MCF 10A (cell line): Measurements from ENCODE around the gene ZNF544. TPM values are rescaled to one million over a fixed set of nuclear protein-coding genes. Genes with fewer than 3 reads are reported as not detected.
A peak's percentile ranks its signal among the peaks of the same experiment; 100 is the strongest.

Source experiments
- BruUV-seq: library from RNA; stranded (reverse); fragments of 400-500 nt; replicated peaks from 2 replicates; lab custom pipeline; 2021; lab: Mats Ljungman, UMichigan
- CTCF ChIA-PET: fragments of 300-600 bp; sonication (Branson Sonifier 250); formaldehyde crosslinking; extraction: SDS; loops from one replicate; lab custom pipeline; 2021; ENCODE audit warnings: antibody characterized with exemption, inconsistent platforms; lab: Yijun Ruan, JAX
- POLR2A ChIA-PET: fragments of 300-600, 350-650 bp; sonication (Branson Sonifier 250); formaldehyde crosslinking; extraction: SDS; loops from one replicate; lab custom pipeline; 2020; ENCODE audit warnings: antibody characterized with exemption, inconsistent platforms; lab: Yijun Ruan, JAX
- DNase-seq: peaks from one replicate; pipeline ENCODE4 v3.0.0-alpha.2; 2018; ENCODE audit not compliant: unreplicated experiment
- H3K27ac Mint-ChIP-seq: one replicate; pipeline ENCODE4 v1.8.0; 2022; ENCODE audit warnings: mild to moderate bottlenecking, low read depth, mixed read lengths; ENCODE audit not compliant: unreplicated experiment
- H3K27me3 Mint-ChIP-seq: one replicate; pipeline ENCODE4 v1.8.0; 2022; ENCODE audit warnings: mixed read lengths; ENCODE audit not compliant: insufficient read depth, unreplicated experiment
- H3K36me3 Mint-ChIP-seq: one replicate; pipeline ENCODE4 v1.8.0; 2022; ENCODE audit warnings: mild to moderate bottlenecking, moderate library complexity, mixed read lengths; ENCODE audit not compliant: insufficient read depth, unreplicated experiment
- H3K4me1 Mint-ChIP-seq: one replicate; pipeline ENCODE4 v1.8.0; 2022; ENCODE audit warnings: mixed read lengths; ENCODE audit not compliant: insufficient read depth, unreplicated experiment
- H3K4me3 Mint-ChIP-seq: one replicate; pipeline ENCODE4 v1.8.0; 2022; ENCODE audit warnings: mild to moderate bottlenecking, moderate library complexity, mixed read lengths; ENCODE audit not compliant: unreplicated experiment
- H3K9me3 Mint-ChIP-seq: one replicate; pipeline ENCODE4 v1.8.0; 2022; ENCODE audit warnings: mixed read lengths; ENCODE audit not compliant: unreplicated experiment
- intact Hi-C: fragments of 100-400 bp; cut with micrococcal nuclease; formaldehyde crosslinking; loops from 2 replicates; pipeline ENCODE4 v1.14.1; 2022
- total RNA-seq: library from RNA; stranded (reverse); gene quantifications from 2 replicates; pipeline ENCODE4 v1.2.3, GENCODE V29; 2022
- TF ChIP-seq, protein P1 (sequence below): fragments of 200-600 bp; IDR thresholded peaks from one replicate; pipeline ENCODE4 v1.8.0; 2022; ENCODE audit warnings: antibody characterized with exemption, mild to moderate bottlenecking; ENCODE audit not compliant: unreplicated experiment

The ZNF544 gene
- total RNA-seq, 1 experiment from 2014 or later: 42.3 TPM

- H3K36me3 Mint-ChIP-seq: peaks cover 78% of the 10 kb centered on the region
- POLR2A ChIA-PET: interaction anchor here (1.0 to 1.1 kb wide), 3 partner anchors 11 to 16 kb away, joined by 3 to 5 read pairs (median 5); partner anchors contain the start of gene ZNF8
- no TSS peak for BruUV-seq
- peaks cover 16% of the 10 kb centered on the region for H3K9me3 Mint-ChIP-seq
- H3K4me1 Mint-ChIP-seq: no peaks in the 10 kb centered on the region
- CTCF ChIA-PET: interaction anchor here (0.7 to 1.4 kb wide), 3 partner anchors 10 to 12 kb away, joined by 3 to 4 read pairs (median 4); no protein-coding TSS in a partner anchor
- H3K27ac Mint-ChIP-seq: no peak overlapping the region
- no peak for DNase-seq
- TF ChIP-seq, protein P1, sequence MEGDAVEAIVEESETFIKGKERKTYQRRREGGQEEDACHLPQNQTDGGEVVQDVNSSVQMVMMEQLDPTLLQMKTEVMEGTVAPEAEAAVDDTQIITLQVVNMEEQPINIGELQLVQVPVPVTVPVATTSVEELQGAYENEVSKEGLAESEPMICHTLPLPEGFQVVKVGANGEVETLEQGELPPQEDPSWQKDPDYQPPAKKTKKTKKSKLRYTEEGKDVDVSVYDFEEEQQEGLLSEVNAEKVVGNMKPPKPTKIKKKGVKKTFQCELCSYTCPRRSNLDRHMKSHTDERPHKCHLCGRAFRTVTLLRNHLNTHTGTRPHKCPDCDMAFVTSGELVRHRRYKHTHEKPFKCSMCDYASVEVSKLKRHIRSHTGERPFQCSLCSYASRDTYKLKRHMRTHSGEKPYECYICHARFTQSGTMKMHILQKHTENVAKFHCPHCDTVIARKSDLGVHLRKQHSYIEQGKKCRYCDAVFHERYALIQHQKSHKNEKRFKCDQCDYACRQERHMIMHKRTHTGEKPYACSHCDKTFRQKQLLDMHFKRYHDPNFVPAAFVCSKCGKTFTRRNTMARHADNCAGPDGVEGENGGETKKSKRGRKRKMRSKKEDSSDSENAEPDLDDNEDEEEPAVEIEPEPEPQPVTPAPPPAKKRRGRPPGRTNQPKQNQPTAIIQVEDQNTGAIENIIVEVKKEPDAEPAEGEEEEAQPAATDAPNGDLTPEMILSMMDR: no peak
- no peaks in the 10 kb centered on the region for H3K27me3 Mint-ChIP-seq
- intact Hi-C loops: no loop called here
- H3K4me3 Mint-ChIP-seq: no peak overlapping the region
Observed at GRCh38 chr19:58261968-58262921, 33.5 kb downstream of the ZNF544 start.

- Mint-ChIP-seq H3K27ac (no peak overlapping the region), H3K9me3 (peaks cover 10% of the 10 kb centered on the region), H3K27me3 (no peaks in the 10 kb centered on the region), H3K4me1 (no peaks in the 10 kb centered on the region), H3K36me3 (peaks cover 78% of the 10 kb centered on the region), H3K4me3 (no peak overlapping the region)
- CTCF ChIA-PET: interaction anchor here (0.7 to 0.9 kb wide), 2 partner anchors 9 to 13 kb away, joined by 3 to 4 read pairs; no protein-coding TSS in a partner anchor
- POLR2A ChIA-PET: interaction anchor here (1.0 to 1.1 kb wide), 2 partner anchors 12 to 15 kb away, joined by 3 to 5 read pairs; partner anchors contain the start of gene ZNF8
- BruUV-seq: TSS peak; percentile 36
- intact Hi-C loops: no loop called here
- TF ChIP-seq, protein P1: no peak
- no peak for DNase-seq
Observed at GRCh38 chr19:58262922-58263296, 34.2 kb downstream of the ZNF544 start.

DNA sequence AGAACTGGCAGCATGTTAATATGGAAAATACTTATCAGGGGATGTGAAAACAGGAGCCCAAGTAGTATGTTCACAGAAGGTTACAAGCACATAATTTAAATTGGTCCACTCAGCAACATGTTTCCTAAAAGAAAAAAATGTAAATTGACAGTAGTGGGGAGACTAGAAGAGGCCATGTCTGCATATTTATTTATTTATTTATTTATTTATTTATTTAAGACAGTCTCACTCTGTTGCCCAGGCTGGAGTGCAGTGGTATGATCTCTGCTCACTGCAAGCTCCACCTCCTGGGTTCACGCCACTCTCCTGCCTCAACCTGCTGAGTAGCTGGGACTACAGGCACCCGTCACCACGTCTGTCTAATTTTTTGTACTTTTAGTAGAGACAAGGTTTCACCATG lies 36.4 kb downstream of the ZNF544 start:
- H3K27ac Mint-ChIP-seq: no peak overlapping the region
- no peaks in the 10 kb centered on the region for H3K9me3 Mint-ChIP-seq
- no peak overlapping the region for H3K4me3 Mint-ChIP-seq
- BruUV-seq: no TSS peak
- ChIA-PET POLR2A (no interaction called here), CTCF (no interaction called here)
- no peaks in the 10 kb centered on the region for H3K4me1 Mint-ChIP-seq
- TF ChIP-seq, protein P1: no peak
- no peaks in the 10 kb centered on the region for H3K27me3 Mint-ChIP-seq
- intact Hi-C loops: no loop called here
- DNase-seq: no peak
- H3K36me3 Mint-ChIP-seq: peaks cover 66% of the 10 kb centered on the region

DNA sequence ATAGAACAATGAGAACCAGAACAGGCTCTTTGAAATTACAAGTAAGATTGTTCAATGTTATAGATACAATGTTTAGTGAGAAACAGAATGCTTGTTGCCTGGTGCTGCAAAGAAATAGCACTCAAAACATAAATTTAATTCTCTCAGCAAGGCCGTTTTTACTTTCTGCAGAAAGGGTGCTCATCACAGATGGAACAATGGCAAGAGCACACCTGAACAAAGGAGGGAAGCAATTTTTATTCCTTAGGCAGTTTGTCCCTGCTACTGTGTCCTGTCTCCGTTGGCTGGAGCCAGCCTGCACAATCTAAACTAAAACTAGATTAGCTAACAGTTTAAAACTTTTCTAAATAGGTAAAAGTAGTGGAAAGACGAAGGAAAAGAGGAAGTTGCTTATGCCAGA lies 39.6 kb downstream of the ZNF544 start:
- intact Hi-C loops: no loop called here
- TF ChIP-seq, protein P1: no peak
- Mint-ChIP-seq H3K4me3 (no peak overlapping the region), H3K27me3 (no peaks in the 10 kb centered on the region), H3K36me3 (peaks cover 41% of the 10 kb centered on the region), H3K9me3 (no peaks in the 10 kb centered on the region), H3K27ac (no peak overlapping the region), H3K4me1 (no peaks in the 10 kb centered on the region)
- no TSS peak for BruUV-seq
- CTCF ChIA-PET: interaction anchor here (0.6 to 0.9 kb wide), 2 partner anchors 22 to 39 kb away, joined by 3 read pairs; no protein-coding TSS in a partner anchor
- POLR2A ChIA-PET: interaction anchor here (1.2 kb wide), 1 partner anchor 10 kb away, joined by 4 read pairs; no protein-coding TSS in a partner anchor
- DNase-seq: no peak
